HCT116 (cell line): ENCODE measurements around the gene LYPD3.

Experiments
- POLR2A ChIP-seq: IDR thresholded peaks from 2 replicates; pipeline ENCODE4 v1.7.0; 2011; ENCODE audit warnings: borderline replicate concordance; ENCODE audit not compliant: insufficient read depth, insufficient read length; ENCODE audit errors: extremely low read depth
- POLR2AphosphoS5 ChIP-seq: IDR thresholded peaks from 2 replicates; pipeline ENCODE4 v1.6.1; 2011; ENCODE audit warnings: mild to moderate bottlenecking, low read depth, low read length, moderate library complexity
- SIN3A ChIP-seq: IDR thresholded peaks from 2 replicates; pipeline ENCODE4 v1.6.1; 2012; ENCODE audit warnings: low read depth
- ZFX ChIP-seq: fragments of 450-650 bp; IDR thresholded peaks from 2 replicates; pipeline ENCODE4 v1.6.1; 2017
- TF ChIP-seq, protein P1 (sequence below), 3 experiments: fragments of 200-600 bp in 1 of 3; sonication (generic) in 1 of 3; IDR thresholded peaks in 2 of 3; conservative IDR thresholded peaks in 1 of 3; 2 replicates each; pipeline ENCODE4 v1.5.1; 2012 to 2017; ENCODE audit warnings: low read depth in 2 of 3, low read length in 2 of 3, antibody characterized with exemption in 1 of 3, borderline replicate concordance in 1 of 3, control low read depth in 1 of 3, mild to moderate bottlenecking in 1 of 3, mixed read lengths in 1 of 3, mixed run types in 1 of 3, moderate library complexity in 1 of 3; ENCODE audit not compliant: insufficient read depth in 1 of 3
- TF ChIP-seq, protein P2 (sequence below): IDR thresholded peaks from 2 replicates; pipeline ENCODE4 v1.6.1; 2012; ENCODE audit warnings: low read depth

DNA sequence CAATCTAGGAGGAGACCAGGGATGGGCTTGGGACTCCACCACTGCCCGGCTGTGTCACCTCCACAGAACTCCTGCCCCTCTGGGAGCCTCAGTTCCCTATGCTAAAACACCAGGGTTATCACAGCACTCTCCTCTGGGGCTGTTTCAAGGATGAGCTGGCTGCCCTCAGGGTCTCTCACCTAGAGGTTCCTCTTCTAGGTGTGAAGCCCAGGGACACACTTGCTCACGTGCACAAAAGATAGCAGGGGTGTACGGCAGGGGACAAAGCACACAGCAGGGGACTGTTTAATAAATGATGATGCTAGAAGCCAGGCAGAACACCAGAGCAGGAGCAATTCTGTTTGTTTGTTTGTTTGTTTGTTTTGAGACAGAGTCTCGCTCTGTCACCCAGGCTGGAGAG, 16.8 kb upstream of the LYPD3 start:
- no peak for TF ChIP-seq POLR2A
- TF ChIP-seq, protein P1, sequence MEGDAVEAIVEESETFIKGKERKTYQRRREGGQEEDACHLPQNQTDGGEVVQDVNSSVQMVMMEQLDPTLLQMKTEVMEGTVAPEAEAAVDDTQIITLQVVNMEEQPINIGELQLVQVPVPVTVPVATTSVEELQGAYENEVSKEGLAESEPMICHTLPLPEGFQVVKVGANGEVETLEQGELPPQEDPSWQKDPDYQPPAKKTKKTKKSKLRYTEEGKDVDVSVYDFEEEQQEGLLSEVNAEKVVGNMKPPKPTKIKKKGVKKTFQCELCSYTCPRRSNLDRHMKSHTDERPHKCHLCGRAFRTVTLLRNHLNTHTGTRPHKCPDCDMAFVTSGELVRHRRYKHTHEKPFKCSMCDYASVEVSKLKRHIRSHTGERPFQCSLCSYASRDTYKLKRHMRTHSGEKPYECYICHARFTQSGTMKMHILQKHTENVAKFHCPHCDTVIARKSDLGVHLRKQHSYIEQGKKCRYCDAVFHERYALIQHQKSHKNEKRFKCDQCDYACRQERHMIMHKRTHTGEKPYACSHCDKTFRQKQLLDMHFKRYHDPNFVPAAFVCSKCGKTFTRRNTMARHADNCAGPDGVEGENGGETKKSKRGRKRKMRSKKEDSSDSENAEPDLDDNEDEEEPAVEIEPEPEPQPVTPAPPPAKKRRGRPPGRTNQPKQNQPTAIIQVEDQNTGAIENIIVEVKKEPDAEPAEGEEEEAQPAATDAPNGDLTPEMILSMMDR (IDR thresholded peaks at IDR 0.05 in 2 of 3, conservative IDR thresholded peaks at IDR 0.05 in 1 of 3; ENCODE audit: borderline replicate concordance in 1 of 3, insufficient read depth in 1 of 3, low read depth in 2 of 3, low read length in 2 of 3) = no peak
- no peak for TF ChIP-seq SIN3A
- TF ChIP-seq, protein P2, sequence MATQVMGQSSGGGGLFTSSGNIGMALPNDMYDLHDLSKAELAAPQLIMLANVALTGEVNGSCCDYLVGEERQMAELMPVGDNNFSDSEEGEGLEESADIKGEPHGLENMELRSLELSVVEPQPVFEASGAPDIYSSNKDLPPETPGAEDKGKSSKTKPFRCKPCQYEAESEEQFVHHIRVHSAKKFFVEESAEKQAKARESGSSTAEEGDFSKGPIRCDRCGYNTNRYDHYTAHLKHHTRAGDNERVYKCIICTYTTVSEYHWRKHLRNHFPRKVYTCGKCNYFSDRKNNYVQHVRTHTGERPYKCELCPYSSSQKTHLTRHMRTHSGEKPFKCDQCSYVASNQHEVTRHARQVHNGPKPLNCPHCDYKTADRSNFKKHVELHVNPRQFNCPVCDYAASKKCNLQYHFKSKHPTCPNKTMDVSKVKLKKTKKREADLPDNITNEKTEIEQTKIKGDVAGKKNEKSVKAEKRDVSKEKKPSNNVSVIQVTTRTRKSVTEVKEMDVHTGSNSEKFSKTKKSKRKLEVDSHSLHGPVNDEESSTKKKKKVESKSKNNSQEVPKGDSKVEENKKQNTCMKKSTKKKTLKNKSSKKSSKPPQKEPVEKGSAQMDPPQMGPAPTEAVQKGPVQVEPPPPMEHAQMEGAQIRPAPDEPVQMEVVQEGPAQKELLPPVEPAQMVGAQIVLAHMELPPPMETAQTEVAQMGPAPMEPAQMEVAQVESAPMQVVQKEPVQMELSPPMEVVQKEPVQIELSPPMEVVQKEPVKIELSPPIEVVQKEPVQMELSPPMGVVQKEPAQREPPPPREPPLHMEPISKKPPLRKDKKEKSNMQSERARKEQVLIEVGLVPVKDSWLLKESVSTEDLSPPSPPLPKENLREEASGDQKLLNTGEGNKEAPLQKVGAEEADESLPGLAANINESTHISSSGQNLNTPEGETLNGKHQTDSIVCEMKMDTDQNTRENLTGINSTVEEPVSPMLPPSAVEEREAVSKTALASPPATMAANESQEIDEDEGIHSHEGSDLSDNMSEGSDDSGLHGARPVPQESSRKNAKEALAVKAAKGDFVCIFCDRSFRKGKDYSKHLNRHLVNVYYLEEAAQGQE = no peak
- no peak for TF ChIP-seq ZFX
- TF ChIP-seq POLR2AphosphoS5 = no peak
